GM18951 (cell line): ENCODE data around the gene MRNIP.
"Not testable (repeated sequence)": the region's sequence is repeated elsewhere in the genome, so short reads cannot be mapped to it uniquely, and the experiment has no call there.

ENCODE experiments used
- POLR2A ChIP-seq: IDR thresholded peaks from 4 replicates; pipeline ENCODE4 v1.6.1; 2011; ENCODE audit warnings: mild to moderate bottlenecking; ENCODE audit not compliant: insufficient read length, insufficient read depth; ENCODE audit errors: extremely low read depth
- in situ Hi-C: fragments of 300-500 bp; cut with MboI; formaldehyde crosslinking; loops from one replicate; pipeline ENCODE4 v1.12.0; 2022; ENCODE audit warnings: low sequenced_read_pairs, mixed read lengths, inconsistent platforms; ENCODE audit not compliant: unreplicated experiment

The MRNIP gene

DNA sequence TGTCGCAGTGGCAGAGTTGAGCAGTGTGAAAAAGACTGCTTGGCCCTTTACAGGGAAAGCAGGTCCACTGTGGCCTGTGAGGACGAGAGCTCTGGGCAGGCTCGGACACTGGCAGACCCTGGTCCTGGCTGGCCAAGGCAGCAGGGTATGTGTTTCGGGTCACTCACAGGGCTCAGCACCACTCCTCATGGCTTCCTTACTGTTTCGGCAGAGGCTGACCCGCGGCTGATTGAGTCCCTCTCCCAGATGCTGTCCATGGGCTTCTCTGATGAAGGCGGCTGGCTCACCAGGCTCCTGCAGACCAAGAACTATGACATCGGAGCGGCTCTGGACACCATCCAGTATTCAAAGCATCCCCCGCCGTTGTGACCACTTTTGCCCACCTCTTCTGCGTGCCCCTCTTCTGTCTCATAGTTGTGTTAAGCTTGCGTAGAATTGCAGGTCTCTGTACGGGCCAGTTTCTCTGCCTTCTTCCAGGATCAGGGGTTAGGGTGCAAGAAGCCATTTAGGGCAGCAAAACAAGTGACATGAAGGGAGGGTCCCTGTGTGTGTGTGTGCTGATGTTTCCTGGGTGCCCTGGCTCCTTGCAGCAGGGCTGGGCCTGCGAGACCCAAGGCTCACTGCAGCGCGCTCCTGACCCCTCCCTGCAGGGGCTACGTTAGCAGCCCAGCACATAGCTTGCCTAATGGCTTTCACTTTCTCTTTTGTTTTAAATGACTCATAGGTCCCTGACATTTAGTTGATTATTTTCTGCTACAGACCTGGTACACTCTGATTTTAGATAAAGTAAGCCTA lies 22.2 kb downstream of the MRNIP start:
- in situ Hi-C loops, result no loop called here
- TF ChIP-seq POLR2A, result peak; percentile 18

DNA sequence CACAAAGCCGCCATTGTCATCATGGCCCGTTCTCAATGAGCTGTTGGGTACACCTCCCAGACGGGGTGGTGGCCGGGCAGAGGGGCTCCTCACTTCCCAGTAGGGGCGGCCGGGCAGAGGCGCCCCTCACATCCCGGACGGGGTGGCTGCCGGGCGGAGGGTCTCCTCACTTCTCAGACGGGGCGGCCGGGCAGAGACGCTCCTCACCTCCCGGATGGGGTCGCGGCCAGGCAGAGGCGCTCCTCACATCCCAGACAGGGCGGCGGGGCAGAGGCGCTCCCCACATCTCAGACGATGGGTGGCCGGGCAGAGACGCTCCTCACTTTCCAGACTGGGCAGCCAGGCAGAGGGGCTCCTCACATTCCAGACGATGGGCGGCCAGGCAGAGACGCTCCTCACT lies 23.7 kb downstream of the MRNIP start:
- in situ Hi-C loops, result not testable (repeated sequence)

DNA sequence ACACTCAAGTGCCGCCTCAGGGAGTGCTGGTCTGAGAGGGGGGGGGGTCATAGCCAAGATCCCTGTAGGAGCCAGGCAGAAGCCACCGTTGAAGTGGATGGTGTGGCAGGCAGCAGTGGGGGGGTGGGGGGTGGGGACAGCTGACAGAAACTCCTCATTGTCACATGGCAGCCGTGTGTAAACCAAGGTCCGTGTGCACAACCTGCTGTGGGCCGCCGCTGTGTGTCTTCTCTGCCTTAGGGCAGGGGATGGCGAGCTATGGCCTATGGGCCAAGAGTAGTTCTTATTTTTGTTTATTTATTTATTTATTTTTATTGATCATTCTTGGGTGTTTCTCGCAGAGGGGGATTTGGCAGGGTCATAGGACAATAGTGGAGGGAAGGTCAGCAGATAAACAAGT lies 24.5 kb downstream of the MRNIP start:
- TF ChIP-seq POLR2A, result no peak
- in situ Hi-C loops, result no loop called here

- in situ Hi-C loops, result no loop called here
- TF ChIP-seq POLR2A, result no peak
Observed at GRCh38 chr5:179833709-179834070, 24.9 kb downstream of the MRNIP start.

- no peak for TF ChIP-seq POLR2A
- in situ Hi-C loops, result no loop called here
Observed at GRCh38 chr5:179833056-179833708, 25.4 kb downstream of the MRNIP start.

DNA sequence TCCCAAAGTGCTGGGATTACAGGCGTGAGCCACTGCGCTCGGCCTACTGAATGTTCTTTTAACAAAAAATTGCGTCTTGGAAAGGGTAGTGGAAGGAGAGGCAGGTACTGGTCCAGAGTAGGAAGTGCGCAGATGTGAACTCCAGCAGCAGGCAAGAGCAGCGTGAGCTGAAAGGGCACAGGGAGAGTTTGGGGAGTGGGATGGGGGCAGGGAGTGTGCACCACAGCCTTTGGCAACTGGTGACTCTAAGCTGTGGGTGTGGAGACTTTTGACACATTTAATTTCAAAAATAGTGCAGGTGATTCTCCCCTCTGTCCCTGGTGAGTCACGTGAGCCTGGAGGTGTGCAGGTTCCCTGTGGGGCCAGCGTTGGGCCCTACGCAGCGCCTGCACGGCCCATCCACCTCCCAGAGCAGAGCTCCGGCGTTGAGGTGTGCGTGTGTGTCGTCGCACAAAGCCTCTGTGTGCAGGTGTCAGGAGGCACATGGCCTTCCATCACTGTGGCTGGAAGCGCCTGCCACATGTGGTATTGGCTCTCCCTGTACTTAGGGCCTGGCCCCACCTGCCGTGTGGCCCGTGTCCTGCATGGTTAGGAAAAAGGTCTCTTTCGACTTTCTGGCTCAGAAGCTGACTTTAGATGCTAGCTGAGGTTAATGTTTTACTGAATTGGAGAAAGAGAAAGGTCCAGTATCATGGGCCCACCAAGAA lies 26.4 kb downstream of the MRNIP start:
- no peak for TF ChIP-seq POLR2A
- in situ Hi-C loops, result no loop called here

- in situ Hi-C loops, result no loop called here
- no peak for TF ChIP-seq POLR2A
Observed at GRCh38 chr5:179830818-179831468, 27.7 kb downstream of the MRNIP start.

DNA sequence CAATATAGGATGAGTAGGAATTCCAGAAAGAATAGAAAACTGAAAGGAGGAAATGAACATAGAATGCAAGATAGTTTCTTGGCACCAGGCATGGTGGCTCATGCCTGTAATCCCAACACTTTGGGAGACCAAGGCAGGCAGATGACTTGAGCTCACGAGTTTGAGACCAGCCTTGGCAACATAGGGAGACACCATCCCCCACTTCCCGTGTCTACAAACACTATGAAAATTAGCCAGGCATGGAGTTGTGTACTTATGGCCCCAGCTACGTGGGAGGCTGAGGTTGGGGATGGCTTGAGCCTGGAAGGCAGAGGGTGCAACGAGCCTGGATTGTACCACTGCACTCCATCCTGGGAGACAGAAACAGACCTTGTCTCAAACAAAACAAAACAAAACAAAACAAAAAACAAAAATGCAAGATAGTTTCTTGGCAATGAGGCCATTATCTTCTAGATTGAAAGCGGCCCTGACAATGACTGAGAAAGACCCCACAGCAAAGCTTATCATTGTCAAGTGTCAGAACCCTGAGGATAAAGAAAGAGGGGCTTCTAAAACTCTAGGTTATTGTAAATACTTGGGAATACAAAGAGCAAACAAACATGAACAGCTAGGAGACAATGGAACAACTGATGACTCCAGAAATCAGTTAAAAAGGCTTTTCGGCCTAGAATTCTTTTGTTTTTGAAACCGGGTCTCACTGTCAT lies 28.7 kb downstream of the MRNIP start:
- in situ Hi-C loops, result no loop called here
- TF ChIP-seq POLR2A, result no peak

- in situ Hi-C loops, result no loop called here
- TF ChIP-seq POLR2A, result no peak
Observed at GRCh38 chr5:179828756-179829421, 29.7 kb downstream of the MRNIP start.

DNA sequence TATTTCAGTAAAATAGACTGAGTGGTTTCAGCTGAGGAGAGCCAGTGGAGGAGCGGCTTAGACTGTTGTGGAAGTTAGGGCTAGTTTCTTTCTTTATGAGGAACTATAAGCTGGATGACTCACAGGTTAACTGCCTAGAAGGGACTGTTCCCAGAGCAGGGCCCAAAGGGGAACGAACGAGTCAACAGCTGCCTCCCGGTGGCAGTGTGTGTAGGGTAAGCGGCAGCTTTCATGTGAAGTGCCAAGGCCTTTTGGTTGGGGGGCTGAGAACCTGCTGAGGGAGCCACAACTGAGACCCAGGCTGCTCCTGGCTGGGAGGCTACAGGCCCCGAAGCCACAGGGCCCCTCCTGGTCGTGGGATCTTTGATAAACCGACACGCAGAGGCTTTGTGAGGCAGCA lies 30.9 kb downstream of the MRNIP start:
- in situ Hi-C loops, result no loop called here
- no peak for TF ChIP-seq POLR2A

DNA sequence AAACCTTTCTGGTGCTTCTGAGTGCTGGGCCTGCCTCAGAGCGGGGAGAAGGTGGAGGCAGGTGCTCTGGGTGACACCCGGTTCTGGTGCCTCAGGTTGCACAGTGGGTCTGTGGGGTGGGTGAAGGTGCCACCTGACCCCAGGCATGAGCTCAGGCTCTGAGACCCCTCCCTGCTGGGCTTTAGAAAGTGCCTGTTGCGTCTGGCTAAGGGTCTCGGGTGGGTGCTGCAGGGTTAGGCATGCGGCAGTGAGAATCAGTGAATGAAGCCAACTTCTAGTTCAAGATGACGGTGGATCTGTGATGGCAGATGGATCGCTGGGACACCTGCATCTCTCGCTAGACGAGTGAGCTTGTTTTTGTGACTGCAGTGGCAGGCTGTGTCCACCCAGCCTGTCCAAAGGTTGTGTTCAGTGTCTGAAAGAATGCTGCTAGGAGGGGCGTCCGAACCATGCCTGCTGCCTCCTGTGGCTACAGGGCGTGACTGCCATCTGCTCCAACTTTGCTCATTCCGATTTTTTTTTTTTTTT lies 32.9 kb downstream of the MRNIP start:
- no peak for TF ChIP-seq POLR2A

DNA sequence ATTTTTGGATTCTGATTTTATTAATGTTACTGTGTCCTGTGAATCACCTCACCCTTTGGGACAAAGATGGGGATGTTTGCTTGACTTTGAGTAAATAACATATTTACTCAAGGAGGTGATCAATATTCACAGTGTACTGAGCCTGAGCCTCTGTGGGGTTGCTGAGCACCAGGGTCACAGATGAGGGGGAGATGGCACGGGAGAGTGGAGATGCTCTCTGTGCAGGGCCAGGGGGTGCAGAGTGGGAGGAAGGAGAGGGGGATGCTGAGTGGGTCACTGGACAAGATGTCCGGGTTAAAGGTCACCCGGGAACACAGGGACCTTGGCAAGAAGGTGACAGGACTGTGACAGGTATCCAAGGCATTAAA lies 33.9 kb downstream of the MRNIP start:
- peak; percentile 20 for TF ChIP-seq POLR2A
- in situ Hi-C loops, result no loop called here

More for the DNA sequence above, 32.9 kb downstream of the MRNIP start:
- in situ Hi-C loops, result no loop called here
